HepG2 (cell line): Measurements from ENCODE around the gene MYBPC2. TPM values are rescaled to one million over a fixed set of nuclear protein-coding genes. Genes with fewer than 3 reads are reported as not detected.

Experiments
- ATAC-seq: fragments of 200-7000 bp; cut with Tn5 transposase; 3 replicates; pipeline ENCODE4 v1.9.1; 2020; ENCODE audit warnings: mild to moderate bottlenecking, moderate library complexity
- BruUV-seq: library from RNA; stranded (reverse); fragments of 400-500 nt; replicated peaks from 2 replicates; lab custom pipeline; 2021; lab: Mats Ljungman, UMichigan
- CTCF ChIA-PET: fragments of 300-600 bp; formaldehyde crosslinking; extraction: SDS; loops from one replicate; lab custom pipeline; 2021; ENCODE audit warnings: low total read pairs, inconsistent platforms, low intra/inter-chr PET ratio; lab: Yijun Ruan, JAX
- POLR2A ChIA-PET: fragments of 350-600 bp; sonication (Branson Sonifier 250); formaldehyde crosslinking; loops from one replicate; lab custom pipeline; 2020; ENCODE audit warnings: antibody characterized with exemption, inconsistent platforms; lab: Yijun Ruan, JAX
- DNase-seq: peaks from one replicate; pipeline ENCODE4 v3.0.0-alpha.2; 2015; ENCODE audit warnings: low spot score
- FAIRE-seq: peaks from 3 replicates; lab custom pipeline; 2011; peaks lifted over from hg19 to GRCh38; lab: Jason Lieb, UNC
- H2AFZ ChIP-seq: one replicate; pipeline ENCODE4 v1.6.1; 2011; ENCODE audit warnings: low read length, inconsistent platforms
- H3K27ac ChIP-seq: fragments of 300-600 bp; 3 replicates; pipeline ENCODE4 v1.8.0; 2011; ENCODE audit warnings: mixed run types, mild to moderate bottlenecking, mixed read lengths, low read length, inconsistent platforms; ENCODE audit not compliant: insufficient read depth; ENCODE audit errors: extremely low read length
- H3K27me3 ChIP-seq, 2 experiments: fragments of 200-600 bp in 1 of 2; 2 replicates in 1 of 2; 3 replicates in 1 of 2; pipeline versions ENCODE4 v1.6.0 to v1.8.0; 2011; ENCODE audit warnings: low read length in 2 of 2, mild to moderate bottlenecking in 2 of 2, moderate library complexity in 2 of 2, inconsistent platforms in 1 of 2; ENCODE audit not compliant: insufficient read depth in 2 of 2, control insufficient read depth in 1 of 2
- H3K36me3 ChIP-seq, 2 experiments: fragments of 200-600 bp in 1 of 2; replicated peaks in 1 of 2; 2 replicates in 1 of 2; 3 replicates in 1 of 2; pipeline versions ENCODE4 v1.5.1 to v1.8.0; 2011; ENCODE audit warnings: low read length in 2 of 2, inconsistent platforms in 1 of 2; ENCODE audit not compliant: insufficient read depth in 2 of 2, control insufficient read depth in 1 of 2
- H3K4me1 ChIP-seq: 2 replicates; pipeline ENCODE4 v1.5.1; 2012; ENCODE audit warnings: low read length, inconsistent platforms; ENCODE audit not compliant: insufficient read depth
- H3K4me2 ChIP-seq: 2 replicates; pipeline ENCODE4 v1.6.0; 2011; ENCODE audit warnings: low read depth, low read length, inconsistent platforms
- H3K4me3 ChIP-seq, 3 experiments: fragments of 200-600 bp in 1 of 3; sonication (generic), shearing (Covaris generic) in 1 of 3; replicated peaks in 1 of 3; 2 replicates each; pipeline ENCODE4 v1.5.1; 2011 to 2016; ENCODE audit warnings: low read length in 3 of 3, inconsistent platforms in 2 of 3, low read depth in 2 of 3, mild to moderate bottlenecking in 2 of 3, control low read depth in 1 of 3, mixed read lengths in 1 of 3; ENCODE audit not compliant: insufficient read depth in 1 of 3
- H3K79me2 ChIP-seq: one replicate; pipeline ENCODE4 v1.6.1; 2011; ENCODE audit warnings: low read length, inconsistent platforms; ENCODE audit not compliant: insufficient read depth
- H3K9ac ChIP-seq: 2 replicates; pipeline ENCODE4 v1.6.0; 2011; ENCODE audit warnings: mild to moderate bottlenecking, low read depth, low read length, inconsistent platforms; ENCODE audit not compliant: insufficient read depth
- H3K9me3 ChIP-seq: 2 replicates; pipeline ENCODE4 v1.5.1; 2012; ENCODE audit warnings: mild to moderate bottlenecking, low read length
- H4K20me1 ChIP-seq: 2 replicates; pipeline ENCODE4 v1.6.0; 2011; ENCODE audit warnings: inconsistent platforms, mild to moderate bottlenecking, low read length, moderate library complexity; ENCODE audit not compliant: insufficient read depth
- BATF2 ChIP-seq: sonication (generic); formaldehyde crosslinking; IDR thresholded peaks from 2 replicates; pipeline ENCODE4 v1.8.0; 2022; ENCODE audit warnings: mild to moderate bottlenecking, missing genetic modification reagents, moderate library complexity
- GABPB1 ChIP-seq: IDR thresholded peaks from 2 replicates; pipeline ENCODE4 v1.6.1; 2016; ENCODE audit warnings: mild to moderate bottlenecking, missing genetic modification reagents, moderate library complexity, missing compliant biosample characterization
- HMGXB3 ChIP-seq: sonication (generic); formaldehyde crosslinking; IDR thresholded peaks from 2 replicates; pipeline ENCODE4 v1.4.0; 2020; ENCODE audit warnings: missing genetic modification reagents, borderline replicate concordance
- KMT2B ChIP-seq: IDR thresholded peaks from 2 replicates; pipeline ENCODE4 v1.6.1; 2016; ENCODE audit warnings: missing genetic modification reagents, missing compliant biosample characterization
- MAFF ChIP-seq: IDR thresholded peaks from 2 replicates; pipeline ENCODE4 v1.6.1; 2011; ENCODE audit warnings: low read depth, low read length, improper control_type of control experiment
- MEF2D ChIP-seq: sonication (generic); formaldehyde crosslinking; IDR thresholded peaks from 2 replicates; pipeline ENCODE4 v1.5.1; 2020; ENCODE audit warnings: mild to moderate bottlenecking, missing genetic modification reagents
- NFE2L2 ChIP-seq: fragments of 150-350 bp; IDR thresholded peaks from 2 replicates; pipeline ENCODE4 v1.6.1; 2014; ENCODE audit warnings: low read length
- ZBTB25 ChIP-seq: IDR thresholded peaks from 2 replicates; pipeline ENCODE4 v1.6.1; 2018; ENCODE audit warnings: missing genetic modification reagents
- ZNF576 ChIP-seq: sonication (generic); formaldehyde crosslinking; IDR thresholded peaks from 2 replicates; pipeline ENCODE4 v1.4.0; 2020; ENCODE audit warnings: mild to moderate bottlenecking, missing genetic modification reagents
- WGBS: methylation state at CpG from one replicate; pipeline ENCODE4 v1.1.6; 2017; ENCODE audit warnings: low lambda C conversion rate; 5-methylcytosine and 5-hydroxymethylcytosine counted together
- in situ Hi-C: cut with HindIII; loops from 2 replicates; pipeline ENCODE4 v1.10.0; 2017; ENCODE audit warnings: low pct_unique_long_range_greater_than_20kb; ENCODE audit not compliant: extremely low pct_ligation_motif_present
- intact Hi-C: fragments of 100-400 bp; cut with micrococcal nuclease; formaldehyde crosslinking; loops from one replicate; pipeline ENCODE4 v1.10.0; 2022; ENCODE audit not compliant: unreplicated experiment
- polyA plus RNA-seq, 8 experiments: library from polyadenylated mRNA; depleted of rRNA in 3 of 8; stranded (reverse) in 7 of 8; unstranded in 1 of 8; fragments of >200 nt; fragmentation: Illumina TruSeq in 4 of 8; extraction: Trizol in 4 of 8; gene quantifications; 2 replicates each; pipeline versions ENCODE4 v1.2.1 to v1.2.3, GENCODE V29; 2011 to 2016; ENCODE audit warnings: low read depth in 4 of 8, missing spikeins in 1 of 8, mixed read lengths in 1 of 8; ENCODE audit not compliant: insufficient read depth in 1 of 8
- total RNA-seq, 5 experiments: library from RNA; depleted of rRNA; stranded (reverse); fragments of >200 nt; fragmentation: Illumina TruSeq; extraction: Trizol; gene quantifications; 2 replicates each; pipeline ENCODE4 v1.2.3, GENCODE V29; 2016; ENCODE audit warnings: low read depth in 1 of 5

MYBPC2 gene
- total and polyA plus RNA-seq, 2 of the 13 experiments (the other 11 are each of a cell fraction or from before 2014, with no cell fraction given) = not detected

GRCh38 chr19:50509366-50509765 lies 76.7 kb downstream of the MYBPC2 start (continued):
- TF ChIP-seq ZBTB25 (CRISPR knock-in tag) (no peak), HMGXB3 (no peak)
- TF ChIP-seq, all 625 proteins: peak for 0

GRCh38 chr19:50510121-50510670 lies 77.5 kb downstream of the MYBPC2 start:
- H3K9me3 ChIP-seq = no peaks in the 10 kb centered on the region
- peaks cover 29% of the 10 kb centered on the region for H3K4me1 ChIP-seq
- no peaks in the 10 kb centered on the region for H3K36me3 ChIP-seq
- ChIA-PET POLR2A (no interaction called here), CTCF (no interaction called here)
- no peak overlapping the region for H3K27ac ChIP-seq
- peak overlapping the region; percentile 60; the same call in 1 of the 2 replicates for H3K4me2 ChIP-seq
- H4K20me1 ChIP-seq = no peaks in the 10 kb centered on the region
- H3K4me3 ChIP-seq = peak overlapping the region in 2 of 3 experiments; percentile 63 to 71; a peak in 4 of 6 replicates
- FAIRE-seq = no peak
- H3K9ac ChIP-seq = peak overlapping the region; percentile 45; the same call in 1 of the 2 replicates
- ATAC-seq = no peak
- WGBS = 71% methylated on average over 10 of the region's 26 CpGs
- in situ Hi-C loops = no loop called here
- no peaks in the 10 kb centered on the region; a peak in 3 of 5 replicates for H3K27me3 ChIP-seq
- no peak for TF ChIP-seq MEF2D (CRISPR knock-in tag)
- no peak for TF ChIP-seq NFE2L2
- no peak for TF ChIP-seq GABPB1 (CRISPR knock-in tag)
- no peak for TF ChIP-seq ZNF576
- TF ChIP-seq KMT2B (CRISPR knock-in tag) = no peak
- no peak for TF ChIP-seq BATF2
- TF ChIP-seq MAFF = no peak
- no peak for DNase-seq
- no peak overlapping the region for H2AFZ ChIP-seq
- intact Hi-C loops = no loop called here
- no peaks in the 10 kb centered on the region for H3K79me2 ChIP-seq
- BruUV-seq = no TSS peak
